IPS DF 4.7 (cell line): ENCODE results near the gene TSPAN6.

Experiments
- DNase-seq: peaks from one replicate; pipeline ENCODE4 v3.0.0-alpha.2; 2013; ENCODE audit warnings: low spot score; ENCODE audit errors: extremely low read depth

The TSPAN6 gene, protein sequence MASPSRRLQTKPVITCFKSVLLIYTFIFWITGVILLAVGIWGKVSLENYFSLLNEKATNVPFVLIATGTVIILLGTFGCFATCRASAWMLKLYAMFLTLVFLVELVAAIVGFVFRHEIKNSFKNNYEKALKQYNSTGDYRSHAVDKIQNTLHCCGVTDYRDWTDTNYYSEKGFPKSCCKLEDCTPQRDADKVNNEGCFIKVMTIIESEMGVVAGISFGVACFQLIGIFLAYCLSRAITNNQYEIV

DNA sequence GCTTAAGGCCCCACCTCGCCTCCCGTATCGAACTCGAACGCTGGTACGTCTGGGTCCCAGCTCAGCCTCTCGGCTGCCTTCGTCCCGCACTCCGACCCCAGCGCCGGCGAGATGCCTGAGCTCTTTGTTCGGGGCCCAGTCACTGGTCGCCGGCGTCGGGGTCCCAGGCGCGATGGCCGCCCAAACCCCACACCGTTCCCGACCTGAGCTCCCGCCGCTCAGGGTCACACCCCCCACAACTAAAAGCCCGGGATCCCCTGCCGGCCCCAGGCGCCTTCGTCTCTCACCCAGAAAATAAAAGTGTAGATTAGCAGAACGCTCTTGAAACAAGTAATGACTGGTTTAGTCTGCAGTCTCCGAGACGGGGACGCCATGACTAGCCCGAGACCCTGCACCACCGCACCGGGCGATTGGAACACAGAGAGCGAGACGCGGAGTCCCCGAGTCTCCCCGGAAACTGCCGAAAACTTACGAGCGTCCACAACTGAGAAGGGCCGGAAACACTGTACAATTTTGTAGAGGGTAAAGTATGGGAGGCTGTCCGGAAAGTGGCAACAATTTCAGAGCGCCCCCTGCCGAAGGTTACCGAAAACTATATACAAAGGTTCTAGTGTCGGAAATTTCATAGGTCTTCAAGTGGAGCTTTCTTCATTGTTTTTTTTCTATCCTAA lies at the start of gene TSPAN6:
Gene TSPAN6, minus strand, starts transcription at position 486 of the 671 bp plus-strand sequence. Its CDS starts 112 bp downstream, at position 374.
- peak; percentile 38 for DNase-seq

DNA sequence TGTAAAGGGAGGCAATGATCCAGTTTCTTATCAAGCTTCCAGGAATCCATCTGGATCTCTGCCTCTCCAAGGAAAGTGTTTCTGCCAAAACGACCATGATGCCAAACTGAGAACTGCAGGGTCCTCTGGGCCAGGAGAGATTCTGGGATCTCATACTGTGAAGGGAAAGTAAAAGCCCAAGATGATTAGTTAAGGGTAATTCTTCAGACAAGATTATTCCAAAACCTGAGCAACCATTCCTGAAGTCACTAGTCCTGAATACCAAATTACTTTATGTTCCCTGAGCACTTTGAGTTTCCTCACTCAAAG lies 49.3 kb upstream of the TSPAN6 start:
- no peak for DNase-seq

DNA sequence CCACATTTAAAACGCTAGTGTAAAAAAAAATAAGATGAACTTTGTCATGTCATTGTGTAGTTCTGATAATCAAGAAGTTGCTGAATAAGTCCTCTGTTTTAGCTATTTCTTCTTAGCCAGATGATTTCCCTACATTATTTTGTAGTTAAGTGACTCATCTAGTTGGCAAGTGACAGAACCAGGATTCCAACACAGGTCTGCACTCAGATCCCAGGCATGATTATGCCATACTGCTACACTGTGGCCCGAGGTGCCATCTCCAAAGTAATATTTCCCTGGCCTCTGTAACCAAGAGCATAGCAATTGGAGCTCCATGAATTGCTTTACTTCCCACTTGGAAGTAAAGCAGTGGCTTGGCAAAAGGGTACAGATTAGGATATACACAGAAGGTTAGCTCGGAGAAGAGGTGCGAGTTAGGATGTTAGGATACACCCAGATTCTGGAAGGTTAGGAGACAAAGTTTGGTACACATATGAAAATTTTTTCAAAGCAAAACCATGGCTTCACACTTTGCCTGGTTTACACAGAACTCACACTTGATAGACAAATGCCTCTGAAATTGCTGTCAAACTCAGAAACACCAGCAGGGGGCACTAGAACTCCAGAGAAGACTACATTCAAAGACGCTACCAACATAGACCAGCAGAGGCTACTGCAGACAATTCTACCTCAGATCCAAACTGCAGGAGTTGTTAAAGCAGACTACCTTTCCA lies 48.8 kb upstream of the TSPAN6 start:
- DNase-seq, result peak; percentile 19

DNA sequence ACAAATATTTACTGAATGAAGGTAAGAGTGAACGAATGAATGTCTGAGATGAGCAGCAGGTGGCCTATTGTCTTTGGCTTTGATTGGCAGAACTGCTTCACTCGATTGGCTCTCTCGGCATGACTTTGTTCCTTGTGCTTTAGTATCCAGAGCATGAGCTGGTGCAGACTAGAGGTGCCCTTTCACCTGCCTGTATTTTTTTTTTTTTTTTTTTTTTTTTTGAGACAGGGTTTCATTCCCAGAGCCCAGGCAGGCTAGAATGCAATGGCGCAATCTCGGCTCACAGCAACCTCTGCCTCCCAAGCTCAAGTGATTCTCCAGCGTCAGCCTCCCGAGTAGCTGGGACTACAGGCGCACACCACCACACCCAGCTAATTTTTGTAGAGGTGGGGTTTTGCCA lies 46.3 kb upstream of the TSPAN6 start:
- DNase-seq, result no peak

DNA sequence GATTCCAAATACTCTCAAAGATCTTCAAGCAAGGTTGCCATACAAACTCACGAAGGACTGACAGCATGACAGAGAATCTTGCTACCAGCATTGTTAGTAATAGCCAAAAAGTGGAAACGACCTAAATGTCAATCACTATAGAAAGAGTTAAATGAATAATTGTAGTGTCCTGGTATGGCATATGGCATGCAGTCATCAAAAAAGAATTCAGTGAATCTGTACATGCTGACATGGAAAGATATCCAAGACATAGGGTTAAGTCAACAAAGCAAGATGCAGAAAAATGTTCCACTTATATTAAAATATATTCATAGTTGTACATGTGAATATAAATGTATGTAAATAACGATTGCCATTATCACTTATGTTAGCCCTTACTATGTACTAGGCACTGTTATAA lies 45.0 kb upstream of the TSPAN6 start:
- no peak for DNase-seq

DNA sequence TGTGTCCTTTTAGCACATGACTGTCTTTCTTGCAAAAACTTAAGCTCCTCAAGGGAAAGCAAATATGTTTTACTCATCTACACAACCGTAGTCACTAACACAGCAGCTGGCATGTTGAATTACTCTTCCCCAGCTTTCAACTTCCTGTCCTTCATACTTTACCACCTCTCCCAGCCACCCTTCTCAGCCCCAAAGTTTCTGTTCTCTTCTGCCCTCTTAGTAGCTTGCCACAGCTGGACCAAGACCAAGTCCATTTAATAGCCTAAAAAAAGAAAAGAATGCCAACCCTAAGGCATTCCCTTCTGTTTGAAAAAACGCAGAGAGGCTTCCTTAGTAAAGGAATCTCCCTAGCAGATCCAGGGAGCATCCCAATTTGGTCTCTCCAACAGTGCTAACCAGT lies 44.1 kb upstream of the TSPAN6 start:
- DNase-seq, result no peak

DNA sequence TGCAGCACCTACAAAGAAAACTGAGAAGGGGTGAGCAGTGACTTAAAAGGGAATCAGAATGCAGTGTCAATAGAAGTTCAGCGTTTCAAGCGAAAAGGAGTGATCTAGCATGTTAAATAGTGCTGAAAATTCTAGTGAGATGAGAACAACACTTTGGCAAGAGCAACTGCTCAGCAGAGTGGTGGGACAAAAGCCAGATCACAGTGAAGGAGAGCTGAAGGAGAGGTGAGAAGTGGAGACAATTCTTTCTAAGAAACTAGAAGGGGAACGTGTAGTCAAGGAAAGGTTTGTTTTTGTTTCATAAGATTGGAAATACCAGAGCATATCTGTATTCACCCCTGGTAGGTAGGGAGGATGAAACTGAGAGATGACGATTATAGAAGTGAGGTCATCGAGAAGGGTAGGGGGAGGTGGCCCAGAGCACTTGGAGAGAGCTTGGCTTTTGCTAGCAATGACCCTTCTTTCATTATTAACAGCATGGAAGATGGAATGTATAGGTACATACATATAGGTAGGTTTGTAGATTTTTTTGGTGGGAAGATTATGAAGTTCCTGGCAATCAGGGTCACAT lies 41.1 kb upstream of the TSPAN6 start:
- DNase-seq, result no peak

DNA sequence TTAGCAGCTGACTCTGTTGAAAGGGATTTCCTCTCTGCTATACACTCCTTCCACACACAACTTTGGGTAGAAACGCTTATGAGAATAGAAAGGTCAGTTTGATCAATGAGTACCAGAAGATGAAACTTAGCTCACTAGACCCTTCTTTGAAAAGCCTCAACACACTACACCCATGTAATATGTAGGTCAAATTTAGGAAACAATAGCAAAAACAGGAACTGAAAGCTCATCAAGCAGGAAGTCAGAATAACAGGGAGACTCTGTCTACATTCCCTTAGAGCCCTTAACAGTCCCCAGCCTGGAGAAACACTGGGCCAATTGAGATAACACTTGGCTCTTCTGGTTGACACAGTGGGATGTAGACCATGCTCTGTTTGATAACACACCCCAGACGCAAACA lies 38.1 kb upstream of the TSPAN6 start:
- no peak for DNase-seq

DNA sequence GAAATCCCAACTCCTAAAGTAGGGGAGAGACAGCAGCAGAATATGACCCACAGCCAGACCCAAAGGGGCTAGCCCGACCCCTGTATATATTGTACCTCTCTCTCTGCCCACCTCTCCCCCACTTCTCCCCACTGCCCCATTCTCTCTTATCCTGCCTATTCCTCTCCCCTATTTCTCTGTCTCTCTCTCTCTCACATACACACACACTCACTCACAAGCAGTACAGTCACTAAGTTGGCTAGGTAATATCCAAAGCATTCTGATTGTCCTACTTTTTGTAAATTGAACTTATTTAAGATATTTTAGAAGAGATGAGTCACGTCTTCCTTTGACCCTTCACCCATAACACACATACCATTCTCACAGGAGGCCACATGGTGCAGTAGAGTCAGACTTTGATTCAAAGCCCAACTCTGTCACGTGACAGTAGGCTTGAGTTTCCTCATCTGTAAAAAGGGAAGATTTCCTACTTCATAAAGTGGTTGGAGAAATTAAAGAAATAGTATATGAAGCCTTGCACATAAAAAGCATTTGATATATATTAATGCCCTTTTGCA lies 36.9 kb upstream of the TSPAN6 start:
- DNase-seq, result no peak

DNA sequence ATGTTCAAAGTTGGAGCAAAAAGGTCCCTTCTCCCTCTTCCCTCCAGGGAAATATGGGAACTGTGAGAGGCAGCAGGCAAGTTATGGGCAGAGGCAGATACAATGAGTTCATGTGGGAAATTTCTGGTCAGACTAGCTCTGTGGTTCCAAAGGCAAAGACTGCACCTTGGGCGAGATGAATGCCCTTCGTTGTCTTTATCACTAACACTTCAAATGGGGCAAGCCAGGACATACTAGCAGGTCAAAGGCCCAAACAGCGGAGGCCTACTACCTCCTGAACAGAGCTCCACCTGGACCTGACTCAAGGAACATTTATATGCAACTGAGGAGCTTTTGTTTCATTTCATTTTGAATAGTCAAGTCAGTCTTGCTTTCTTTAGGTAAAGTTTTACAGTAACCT lies 36.4 kb upstream of the TSPAN6 start:
- no peak for DNase-seq

DNA sequence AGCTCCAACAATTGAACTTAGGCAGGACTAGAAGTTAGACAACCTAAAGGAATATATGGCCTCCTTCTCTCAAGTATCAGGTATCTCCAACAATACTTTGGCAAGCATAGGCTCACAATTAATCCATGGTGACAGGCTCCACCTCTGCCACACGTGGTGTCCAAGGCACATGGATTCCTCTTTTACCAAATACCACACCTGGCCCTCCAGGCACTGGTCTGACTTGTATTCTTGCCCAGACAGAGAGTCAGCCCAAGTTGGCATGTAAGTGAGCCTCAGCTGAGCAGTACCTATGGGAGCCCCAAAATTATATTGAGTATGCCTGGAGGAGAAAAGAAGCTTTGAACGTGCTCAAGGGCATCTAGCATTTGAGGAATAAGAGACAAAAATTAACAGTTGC lies 27.0 kb upstream of the TSPAN6 start:
- DNase-seq, result no peak

DNA sequence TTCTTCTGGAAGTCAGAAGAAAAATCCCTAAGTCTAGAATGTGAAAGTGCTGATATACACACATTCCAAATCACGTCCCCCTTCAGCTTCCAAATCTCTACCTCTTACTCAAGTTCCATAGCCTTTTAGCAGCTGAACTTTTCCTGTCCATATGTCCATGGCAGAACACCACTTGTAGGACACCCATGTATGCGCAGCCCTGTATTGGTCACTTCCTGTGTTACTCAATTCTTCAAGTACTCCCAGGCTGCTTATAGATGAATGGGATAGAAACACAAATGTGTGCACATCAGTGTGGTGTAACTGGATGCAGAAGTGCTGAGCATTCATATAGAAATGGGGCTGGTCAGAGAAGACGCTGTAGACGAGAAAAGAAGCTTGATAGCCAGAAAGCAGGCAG lies 26.2 kb upstream of the TSPAN6 start:
- DNase-seq, result no peak

DNA sequence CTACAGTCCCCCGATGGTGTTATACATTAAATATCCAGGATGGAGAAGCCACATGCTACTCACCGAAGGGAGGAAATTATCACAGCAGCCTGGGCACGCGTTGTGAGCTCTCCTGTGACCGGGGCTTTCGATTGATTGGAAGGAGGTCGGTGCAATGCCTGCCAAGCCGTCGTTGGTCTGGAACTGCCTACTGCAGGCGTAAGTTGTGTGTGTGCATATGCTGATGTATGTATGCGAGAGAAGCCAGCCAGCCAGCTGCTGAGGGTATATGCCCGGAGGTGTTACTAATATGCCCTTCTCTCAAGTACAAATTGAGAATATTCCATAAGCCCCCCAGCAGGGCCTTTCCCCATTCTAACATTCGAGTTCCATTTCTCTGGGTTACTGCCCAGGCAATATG lies 25.6 kb upstream of the TSPAN6 start:
- DNase-seq, result no peak

DNA sequence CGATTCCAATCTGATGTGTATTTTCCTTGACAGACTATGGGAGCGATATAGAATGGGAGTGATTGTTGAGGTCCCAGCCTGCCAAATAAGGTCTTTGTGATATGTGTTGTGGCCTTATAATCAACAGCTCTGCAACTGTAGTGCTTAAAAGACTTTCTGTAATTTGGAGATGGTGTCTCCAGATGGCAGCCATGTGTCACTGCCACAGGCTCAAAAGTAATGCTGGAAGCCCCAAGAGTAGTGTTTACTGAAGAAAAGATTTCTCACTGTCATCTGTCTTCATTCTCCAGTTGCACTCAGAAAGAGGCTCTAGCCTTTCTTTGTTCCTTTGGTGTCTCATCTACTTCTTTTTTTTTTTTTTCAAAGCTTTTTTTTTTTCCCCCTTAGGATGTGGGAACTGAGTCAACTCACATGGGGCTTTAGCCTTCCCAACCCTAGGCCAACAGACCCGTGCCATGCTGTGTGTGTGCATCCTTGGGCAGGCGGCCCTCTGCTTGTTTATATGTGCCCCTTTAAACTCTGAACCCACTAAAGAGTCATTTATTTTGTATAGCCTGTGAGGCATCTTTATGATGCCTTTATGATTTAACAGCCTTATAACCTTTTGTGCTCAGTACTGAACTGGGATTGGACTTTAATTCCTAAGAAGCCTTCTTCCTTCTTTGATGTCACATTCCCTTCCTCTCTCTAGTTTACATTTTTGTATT lies 23.0 kb upstream of the TSPAN6 start:
- DNase-seq, result no peak

DNA sequence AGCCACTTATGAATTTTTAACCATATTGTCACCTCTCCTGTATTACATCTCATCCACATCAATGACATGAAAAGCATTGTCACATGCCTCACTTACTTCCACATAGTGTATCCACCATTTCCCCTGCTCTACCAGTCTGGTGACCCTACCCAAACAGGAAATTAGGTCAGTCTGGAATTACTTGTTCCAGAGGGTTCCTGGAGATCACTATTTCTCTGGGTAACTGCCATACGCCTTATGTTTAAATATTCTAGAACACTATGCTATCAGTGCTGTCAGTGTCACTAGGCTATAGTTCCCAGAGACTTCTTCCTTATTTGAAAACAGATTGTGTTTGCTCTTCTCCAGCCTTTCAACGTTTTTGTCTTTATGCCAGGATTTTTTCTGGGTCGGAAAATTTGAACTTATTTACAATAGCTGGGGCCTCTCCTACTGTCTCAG lies 22.4 kb upstream of the TSPAN6 start:
- DNase-seq, result no peak

DNA sequence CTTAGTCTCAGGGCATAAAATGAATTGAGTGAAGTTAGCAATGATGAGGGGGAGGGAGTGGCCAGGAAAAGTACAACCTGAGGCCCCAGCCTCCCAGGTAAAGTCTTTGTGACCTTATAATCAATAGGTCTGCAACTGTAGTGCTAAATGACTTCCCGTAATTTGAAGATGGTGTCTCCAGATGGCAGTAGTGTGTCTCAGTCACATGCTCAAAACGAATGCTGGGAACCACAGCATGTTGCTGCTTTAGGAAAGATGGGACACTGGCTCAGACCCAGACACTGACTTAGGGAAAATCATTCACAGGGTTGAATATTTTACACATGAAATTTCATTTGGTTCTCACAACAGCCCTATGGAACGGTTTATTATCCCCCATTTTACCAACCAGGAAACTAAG lies 17.7 kb upstream of the TSPAN6 start:
- DNase-seq, result no peak

DNA sequence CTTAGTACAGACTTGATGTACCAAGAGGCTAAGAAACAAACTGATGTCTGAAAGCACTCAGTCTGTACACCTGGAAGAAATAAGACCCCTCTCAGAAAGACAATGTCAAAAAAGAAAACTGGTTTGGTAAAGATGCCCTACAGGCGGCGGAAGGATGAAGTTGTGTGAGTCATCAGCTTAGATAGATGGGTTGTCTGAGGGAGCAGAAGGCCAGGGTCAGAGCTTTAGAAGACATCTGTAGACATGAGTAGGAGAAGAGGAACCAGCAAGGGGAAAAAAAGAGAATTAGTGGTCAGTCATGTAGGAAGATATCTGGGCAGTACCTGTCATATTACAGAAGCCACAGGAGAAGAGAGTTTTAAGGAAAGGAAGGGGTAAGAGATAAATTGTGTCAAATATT lies 15.7 kb upstream of the TSPAN6 start:
- DNase-seq, result no peak

DNA sequence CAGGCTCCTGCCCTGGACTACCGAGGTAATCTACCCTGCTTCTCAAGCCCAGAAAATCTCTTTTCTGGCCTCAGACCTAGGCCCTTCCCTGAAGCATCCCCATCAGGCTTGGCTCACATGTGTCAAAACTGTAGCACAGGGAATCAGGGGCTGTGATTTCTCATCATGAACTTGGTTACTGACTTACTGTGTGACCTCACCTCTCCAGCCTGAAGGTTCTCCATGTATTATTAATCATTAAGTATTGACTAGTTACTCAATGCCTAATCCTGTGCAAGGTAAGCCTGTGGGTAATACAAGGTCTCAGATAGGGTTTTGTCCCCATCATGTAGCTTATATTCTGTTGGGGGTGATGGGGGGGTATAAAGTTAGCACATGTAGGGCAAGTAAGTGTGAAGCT lies 14.2 kb upstream of the TSPAN6 start:
- no peak for DNase-seq

DNA sequence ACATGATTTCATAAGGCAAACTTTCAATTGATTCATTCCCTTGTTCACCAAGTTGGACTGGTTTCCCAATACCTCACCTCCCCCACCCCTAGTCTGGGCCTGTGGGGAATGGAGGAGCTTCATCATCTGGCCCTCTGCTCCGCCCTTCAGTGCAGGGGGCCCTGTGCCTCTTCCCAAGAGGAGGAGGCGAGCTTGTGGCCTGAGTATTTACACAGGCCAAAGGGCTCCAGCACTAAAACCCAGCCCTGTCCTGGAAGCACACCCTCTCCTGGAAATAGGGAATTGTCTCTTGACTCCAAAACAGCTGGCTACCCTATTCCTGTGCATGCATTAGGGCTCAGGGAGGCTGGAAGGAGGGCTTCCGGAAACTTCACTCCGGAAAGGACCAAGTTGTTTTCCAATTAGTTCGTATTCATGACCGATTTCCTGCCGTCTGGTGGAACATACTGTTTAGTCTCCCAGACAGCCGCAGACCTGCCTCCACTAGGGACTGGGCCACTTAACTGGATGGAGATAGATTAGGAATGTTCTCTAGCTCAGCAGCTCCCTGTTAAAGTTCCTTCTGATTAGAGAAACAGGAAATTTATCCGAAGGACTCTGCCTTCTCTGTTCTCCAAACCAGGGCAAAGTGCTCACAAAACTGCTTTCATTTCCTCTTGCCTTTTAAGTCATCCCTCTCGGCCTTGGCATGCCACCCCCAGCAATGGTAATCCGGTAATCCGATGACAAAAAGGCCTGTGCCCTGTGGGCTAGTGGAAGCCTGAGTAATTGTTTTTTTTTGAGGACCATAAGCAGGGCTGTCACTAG lies 13.1 kb upstream of the TSPAN6 start:
- no peak for DNase-seq
